ENCODE results near the gene ARHGAP29.

The ARHGAP29 gene

GRCh38 chr1:94207695-94208094, 29.7 kb downstream of the ARHGAP29 start:
- Histone ChIP-seq H3K27ac (ENCODE audit: low read depth, low read length) (no peak overlapping the region), H3K36me3 (ENCODE audit: control insufficient read depth, insufficient read depth, low read length) (no peaks in the 10 kb centered on the region), H3K27me3 (ENCODE audit: control insufficient read depth, insufficient read depth, low read length) (no peaks in the 10 kb centered on the region), H3K4me1 (ENCODE audit: control insufficient read depth, insufficient read depth, low read length) (no peaks in the 10 kb centered on the region), H3K4me3 (ENCODE audit: low read depth, low read length) (no peak overlapping the region), H3K9ac (ENCODE audit: low read depth, low read length) (no peak overlapping the region), H3K9me3 (ENCODE audit: control insufficient read depth, insufficient read depth, low read length) (no peaks in the 10 kb centered on the region)

- Histone ChIP-seq H3K4me3 (ENCODE audit: low read depth, low read length) (no peak overlapping the region), H3K4me1 (ENCODE audit: control insufficient read depth, insufficient read depth, low read length) (no peaks in the 10 kb centered on the region), H3K9me3 (ENCODE audit: control insufficient read depth, insufficient read depth, low read length) (no peaks in the 10 kb centered on the region), H3K36me3 (ENCODE audit: control insufficient read depth, insufficient read depth, low read length) (no peaks in the 10 kb centered on the region), H3K9ac (ENCODE audit: low read depth, low read length) (no peak overlapping the region), H3K27ac (ENCODE audit: low read depth, low read length) (no peak overlapping the region), H3K27me3 (ENCODE audit: control insufficient read depth, insufficient read depth, low read length) (no peaks in the 10 kb centered on the region)
Measured at GRCh38 chr1:94205639-94206038, 31.7 kb downstream of the ARHGAP29 start.

GRCh38 chr1:94202241-94202640, 35.1 kb downstream of the ARHGAP29 start:
- H3K27ac ChIP-seq (ENCODE audit: low read depth, low read length): no peak overlapping the region
- no peak overlapping the region for H3K9ac ChIP-seq (ENCODE audit: low read depth, low read length)
- no peaks in the 10 kb centered on the region for H3K9me3 ChIP-seq (ENCODE audit: control insufficient read depth, insufficient read depth, low read length)
- no peaks in the 10 kb centered on the region for H3K4me1 ChIP-seq (ENCODE audit: control insufficient read depth, insufficient read depth, low read length)
- no peak overlapping the region for H3K4me3 ChIP-seq (ENCODE audit: low read depth, low read length)
- H3K27me3 ChIP-seq (ENCODE audit: control insufficient read depth, insufficient read depth, low read length): no peaks in the 10 kb centered on the region
- H3K36me3 ChIP-seq (ENCODE audit: control insufficient read depth, insufficient read depth, low read length): no peaks in the 10 kb centered on the region

- no peaks in the 10 kb centered on the region for H3K4me1 ChIP-seq (ENCODE audit: control insufficient read depth, insufficient read depth, low read length)
- H3K9me3 ChIP-seq (ENCODE audit: control insufficient read depth, insufficient read depth, low read length): no peaks in the 10 kb centered on the region
- no peaks in the 10 kb centered on the region for H3K27me3 ChIP-seq (ENCODE audit: control insufficient read depth, insufficient read depth, low read length)
- no peak overlapping the region for H3K9ac ChIP-seq (ENCODE audit: low read depth, low read length)
- no peak overlapping the region for H3K27ac ChIP-seq (ENCODE audit: low read depth, low read length)
- no peak overlapping the region for H3K4me3 ChIP-seq (ENCODE audit: low read depth, low read length)
- H3K36me3 ChIP-seq (ENCODE audit: control insufficient read depth, insufficient read depth, low read length): no peaks in the 10 kb centered on the region
Measured at GRCh38 chr1:94199398-94199797, 38.0 kb downstream of the ARHGAP29 start.

- H3K36me3 ChIP-seq (ENCODE audit: control insufficient read depth, insufficient read depth, low read length): no peaks in the 10 kb centered on the region
Measured at GRCh38 chr1:94194079-94194865, 43.1 kb downstream of the ARHGAP29 start.

GRCh38 chr1:94193128-94193527, 44.3 kb downstream of the ARHGAP29 start:
- Histone ChIP-seq H3K9ac (ENCODE audit: low read depth, low read length) (no peak overlapping the region), H3K9me3 (ENCODE audit: control insufficient read depth, insufficient read depth, low read length) (no peaks in the 10 kb centered on the region), H3K27ac (ENCODE audit: low read depth, low read length) (no peak overlapping the region), H3K27me3 (ENCODE audit: control insufficient read depth, insufficient read depth, low read length) (no peaks in the 10 kb centered on the region), H3K4me3 (ENCODE audit: low read depth, low read length) (no peak overlapping the region), H3K4me1 (ENCODE audit: control insufficient read depth, insufficient read depth, low read length) (no peaks in the 10 kb centered on the region), H3K36me3 (ENCODE audit: control insufficient read depth, insufficient read depth, low read length) (no peaks in the 10 kb centered on the region)

More at GRCh38 chr1:94194079-94194865, 43.1 kb downstream of the ARHGAP29 start:
- Histone ChIP-seq H3K9me3 (ENCODE audit: control insufficient read depth, insufficient read depth, low read length) (no peaks in the 10 kb centered on the region), H3K27ac (ENCODE audit: low read depth, low read length) (no peak overlapping the region), H3K4me3 (ENCODE audit: low read depth, low read length) (no peak overlapping the region), H3K4me1 (ENCODE audit: control insufficient read depth, insufficient read depth, low read length) (no peaks in the 10 kb centered on the region), H3K27me3 (ENCODE audit: control insufficient read depth, insufficient read depth, low read length) (no peaks in the 10 kb centered on the region), H3K9ac (ENCODE audit: low read depth, low read length) (no peak overlapping the region)

- H3K9me3 ChIP-seq (ENCODE audit: control insufficient read depth, insufficient read depth, low read length): no peaks in the 10 kb centered on the region
- no peaks in the 10 kb centered on the region for H3K4me1 ChIP-seq (ENCODE audit: control insufficient read depth, insufficient read depth, low read length)
- H3K4me3 ChIP-seq (ENCODE audit: low read depth, low read length): no peak overlapping the region
- H3K27ac ChIP-seq (ENCODE audit: low read depth, low read length): no peak overlapping the region
- no peaks in the 10 kb centered on the region for H3K27me3 ChIP-seq (ENCODE audit: control insufficient read depth, insufficient read depth, low read length)
- no peaks in the 10 kb centered on the region for H3K36me3 ChIP-seq (ENCODE audit: control insufficient read depth, insufficient read depth, low read length)
- H3K9ac ChIP-seq (ENCODE audit: low read depth, low read length): no peak overlapping the region
Measured at GRCh38 chr1:94191216-94191615, 46.2 kb downstream of the ARHGAP29 start.

- Histone ChIP-seq H3K4me3 (ENCODE audit: low read depth, low read length) (no peak overlapping the region), H3K9ac (ENCODE audit: low read depth, low read length) (no peak overlapping the region), H3K9me3 (ENCODE audit: control insufficient read depth, insufficient read depth, low read length) (no peaks in the 10 kb centered on the region), H3K4me1 (ENCODE audit: control insufficient read depth, insufficient read depth, low read length) (no peaks in the 10 kb centered on the region), H3K36me3 (ENCODE audit: control insufficient read depth, insufficient read depth, low read length) (no peaks in the 10 kb centered on the region), H3K27ac (ENCODE audit: low read depth, low read length) (no peak overlapping the region), H3K27me3 (ENCODE audit: control insufficient read depth, insufficient read depth, low read length) (no peaks in the 10 kb centered on the region)
Measured at GRCh38 chr1:94186946-94187345, 50.4 kb downstream of the ARHGAP29 start.

GRCh38 chr1:94183197-94183815, 54.1 kb downstream of the ARHGAP29 start:
- H3K4me3 ChIP-seq (ENCODE audit: low read depth, low read length): no peak overlapping the region
- H3K36me3 ChIP-seq (ENCODE audit: control insufficient read depth, insufficient read depth, low read length): no peaks in the 10 kb centered on the region
- H3K27ac ChIP-seq (ENCODE audit: low read depth, low read length): no peak overlapping the region

GRCh38 chr1:94182191-94182590, 55.2 kb downstream of the ARHGAP29 start:
- Histone ChIP-seq H3K4me3 (ENCODE audit: low read depth, low read length) (no peak overlapping the region), H3K36me3 (ENCODE audit: control insufficient read depth, insufficient read depth, low read length) (no peaks in the 10 kb centered on the region), H3K27ac (ENCODE audit: low read depth, low read length) (no peak overlapping the region), H3K9me3 (ENCODE audit: control insufficient read depth, insufficient read depth, low read length) (no peaks in the 10 kb centered on the region), H3K27me3 (ENCODE audit: control insufficient read depth, insufficient read depth, low read length) (no peaks in the 10 kb centered on the region), H3K9ac (ENCODE audit: low read depth, low read length) (no peak overlapping the region), H3K4me1 (ENCODE audit: control insufficient read depth, insufficient read depth, low read length) (no peaks in the 10 kb centered on the region)

More at GRCh38 chr1:94183197-94183815, 54.1 kb downstream of the ARHGAP29 start:
- no peak overlapping the region for H3K9ac ChIP-seq (ENCODE audit: low read depth, low read length)
- H3K27me3 ChIP-seq (ENCODE audit: control insufficient read depth, insufficient read depth, low read length): no peaks in the 10 kb centered on the region
- H3K9me3 ChIP-seq (ENCODE audit: control insufficient read depth, insufficient read depth, low read length): no peaks in the 10 kb centered on the region
- no peaks in the 10 kb centered on the region for H3K4me1 ChIP-seq (ENCODE audit: control insufficient read depth, insufficient read depth, low read length)

GRCh38 chr1:94180650-94181049, 56.7 kb downstream of the ARHGAP29 start:
- no peak overlapping the region for H3K4me3 ChIP-seq (ENCODE audit: low read depth, low read length)
- H3K27me3 ChIP-seq (ENCODE audit: control insufficient read depth, insufficient read depth, low read length): no peaks in the 10 kb centered on the region
- H3K27ac ChIP-seq (ENCODE audit: low read depth, low read length): no peak overlapping the region
- no peaks in the 10 kb centered on the region for H3K9me3 ChIP-seq (ENCODE audit: control insufficient read depth, insufficient read depth, low read length)
- H3K4me1 ChIP-seq (ENCODE audit: control insufficient read depth, insufficient read depth, low read length): no peaks in the 10 kb centered on the region
- H3K9ac ChIP-seq (ENCODE audit: low read depth, low read length): no peak overlapping the region
- H3K36me3 ChIP-seq (ENCODE audit: control insufficient read depth, insufficient read depth, low read length): no peaks in the 10 kb centered on the region
